HG02884 (cell line): ENCODE results near the gene ABCB9.

ENCODE experiments used
- ATAC-seq: cut with Tn5 transposase; IDR thresholded peaks from one replicate; pipeline ENCODE4 v1.9.1; 2021; ENCODE audit warnings: mild to moderate bottlenecking, moderate library complexity; ENCODE audit not compliant: unreplicated experiment

ABCB9 gene

GRCh38 chr12:122966743-122967550 lies 684 bp upstream of the ABCB9 start:
- ATAC-seq, result no peak

GRCh38 chr12:122965321-122965751 lies 927 bp downstream of the ABCB9 start:
- no peak for ATAC-seq

GRCh38 chr12:122964439-122965257 lies 1.6 kb downstream of the ABCB9 start:
- ATAC-seq, result no peak

- ATAC-seq, result no peak
Observed at GRCh38 chr12:122963941-122964265, 2.4 kb downstream of the ABCB9 start.

- ATAC-seq, result no peak
Observed at GRCh38 chr12:122961531-122962329, 4.5 kb downstream of the ABCB9 start.

- no peak for ATAC-seq
Observed at GRCh38 chr12:122960193-122960569, 6.1 kb downstream of the ABCB9 start.

- ATAC-seq, result no peak
Observed at GRCh38 chr12:122959566-122960192, 6.6 kb downstream of the ABCB9 start.

GRCh38 chr12:122958198-122958888 lies 7.9 kb downstream of the ABCB9 start:
- no peak for ATAC-seq

GRCh38 chr12:122956035-122956434 lies 10.2 kb downstream of the ABCB9 start:
- ATAC-seq, result no peak

- ATAC-seq, result no peak
Observed at GRCh38 chr12:122955156-122955555, 11.1 kb downstream of the ABCB9 start.

- ATAC-seq, result no peak
Observed at GRCh38 chr12:122951979-122952892, 14.0 kb downstream of the ABCB9 start.

- ATAC-seq, result no peak
Observed at GRCh38 chr12:122951406-122951805, 14.9 kb downstream of the ABCB9 start.

- no peak for ATAC-seq
Observed at GRCh38 chr12:122949816-122950675, 16.2 kb downstream of the ABCB9 start.

GRCh38 chr12:122949405-122949804 lies 16.9 kb downstream of the ABCB9 start:
- no peak for ATAC-seq

GRCh38 chr12:122948605-122949004 lies 17.7 kb downstream of the ABCB9 start:
- no peak for ATAC-seq

GRCh38 chr12:122947352-122947792 lies 18.9 kb downstream of the ABCB9 start:
- ATAC-seq, result no peak

- ATAC-seq, result no peak
Observed at GRCh38 chr12:122946690-122947341, 19.4 kb downstream of the ABCB9 start.
